GM12874 (cell line): ENCODE results near the gene HIP1.

Experiments
- TF ChIP-seq, protein P1 (sequence below): IDR thresholded peaks from 2 replicates; pipeline ENCODE4 v1.5.1; 2011; ENCODE audit warnings: low read depth, mild to moderate bottlenecking, control low read depth, low read length, moderate library complexity; ENCODE audit not compliant: insufficient read depth

The HIP1 gene

DNA sequence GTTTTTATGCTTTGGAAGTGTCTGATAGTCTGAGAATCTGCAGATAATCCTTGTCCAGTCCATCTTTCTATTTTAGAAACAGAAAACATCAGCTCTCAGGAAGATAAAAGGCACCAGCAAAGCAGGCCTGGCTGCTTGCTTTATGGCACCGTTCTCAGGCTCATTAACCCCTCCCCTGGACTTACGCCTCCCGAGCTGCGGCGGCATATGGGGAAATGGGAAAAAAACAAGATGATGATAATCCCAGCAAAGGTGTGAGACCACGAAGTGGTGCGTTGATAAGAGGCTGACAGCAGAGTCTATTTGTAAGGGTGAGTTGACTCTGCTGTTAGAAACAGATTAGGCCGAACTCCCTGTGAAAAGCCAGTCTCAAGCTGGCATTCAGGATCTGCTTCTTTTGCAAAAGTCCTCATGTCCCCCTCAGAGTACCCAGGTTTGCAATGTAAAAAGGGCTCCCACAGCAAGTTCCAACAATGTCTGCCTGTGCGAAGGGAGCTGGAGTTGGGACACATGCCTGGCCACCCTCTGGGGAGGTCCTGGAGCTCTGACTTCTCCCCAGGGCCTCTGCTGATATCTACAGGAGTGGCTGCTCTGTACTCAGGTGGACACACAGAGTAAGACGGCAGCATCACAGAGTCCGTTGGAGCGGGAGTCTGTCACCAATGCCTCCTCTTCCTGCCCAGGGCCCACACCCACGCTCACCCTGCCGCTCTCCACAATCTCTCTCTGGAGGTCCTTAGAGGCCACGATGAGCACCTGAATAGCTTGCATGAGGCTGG is 192.3 kb downstream of the HIP1 start:
- TF ChIP-seq, protein P1, sequence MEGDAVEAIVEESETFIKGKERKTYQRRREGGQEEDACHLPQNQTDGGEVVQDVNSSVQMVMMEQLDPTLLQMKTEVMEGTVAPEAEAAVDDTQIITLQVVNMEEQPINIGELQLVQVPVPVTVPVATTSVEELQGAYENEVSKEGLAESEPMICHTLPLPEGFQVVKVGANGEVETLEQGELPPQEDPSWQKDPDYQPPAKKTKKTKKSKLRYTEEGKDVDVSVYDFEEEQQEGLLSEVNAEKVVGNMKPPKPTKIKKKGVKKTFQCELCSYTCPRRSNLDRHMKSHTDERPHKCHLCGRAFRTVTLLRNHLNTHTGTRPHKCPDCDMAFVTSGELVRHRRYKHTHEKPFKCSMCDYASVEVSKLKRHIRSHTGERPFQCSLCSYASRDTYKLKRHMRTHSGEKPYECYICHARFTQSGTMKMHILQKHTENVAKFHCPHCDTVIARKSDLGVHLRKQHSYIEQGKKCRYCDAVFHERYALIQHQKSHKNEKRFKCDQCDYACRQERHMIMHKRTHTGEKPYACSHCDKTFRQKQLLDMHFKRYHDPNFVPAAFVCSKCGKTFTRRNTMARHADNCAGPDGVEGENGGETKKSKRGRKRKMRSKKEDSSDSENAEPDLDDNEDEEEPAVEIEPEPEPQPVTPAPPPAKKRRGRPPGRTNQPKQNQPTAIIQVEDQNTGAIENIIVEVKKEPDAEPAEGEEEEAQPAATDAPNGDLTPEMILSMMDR: no peak

DNA sequence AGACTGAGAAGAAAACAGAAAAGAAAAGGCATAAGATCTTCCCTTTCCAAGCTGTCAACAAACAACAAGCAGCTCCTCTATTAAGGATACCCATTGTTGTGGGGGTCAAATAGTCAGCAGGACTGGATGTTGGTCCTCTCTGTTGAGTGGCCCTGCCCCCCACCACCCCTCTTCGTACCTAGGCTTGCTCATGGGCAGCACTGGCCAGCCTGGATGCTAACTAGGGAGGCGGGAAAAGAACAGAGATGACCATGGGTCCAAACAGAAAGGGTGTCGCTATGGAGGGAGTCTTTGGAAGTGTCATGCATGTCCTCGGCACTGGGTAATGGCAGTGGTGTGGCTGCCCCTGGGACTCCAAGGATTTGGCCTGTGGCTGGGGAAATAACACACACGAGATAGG is 201.0 kb downstream of the HIP1 start:
- TF ChIP-seq, protein P1: no peak

DNA sequence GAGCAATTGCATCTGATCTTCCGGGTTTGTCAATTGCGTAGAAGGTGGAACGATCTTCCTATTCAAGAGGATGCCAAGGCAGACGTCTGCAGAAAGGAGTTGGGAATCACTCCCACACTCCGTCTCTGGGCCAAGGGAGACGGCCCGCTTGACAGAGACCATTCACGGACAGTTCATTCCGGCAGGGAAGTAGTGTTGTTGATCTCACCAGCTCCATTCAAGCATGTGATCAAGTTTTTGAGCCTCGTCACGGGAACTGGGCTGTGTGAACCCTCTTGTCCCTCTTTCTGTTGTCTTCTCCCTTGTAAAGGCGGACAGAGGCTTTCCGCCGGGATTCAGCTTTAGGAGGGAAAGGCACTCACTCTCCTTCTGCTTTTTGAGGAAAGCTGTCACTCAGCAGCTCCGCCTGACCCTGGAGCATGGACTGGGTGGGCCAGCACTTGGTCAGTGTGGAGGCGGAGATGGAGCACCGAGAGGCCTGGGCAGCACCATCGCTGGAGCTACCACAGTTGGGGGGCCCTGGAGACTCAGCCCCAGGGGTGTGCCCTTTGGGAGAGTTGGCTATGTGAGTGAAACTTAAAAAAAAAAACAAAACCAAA is 201.7 kb downstream of the HIP1 start:
- TF ChIP-seq, protein P1: no peak

DNA sequence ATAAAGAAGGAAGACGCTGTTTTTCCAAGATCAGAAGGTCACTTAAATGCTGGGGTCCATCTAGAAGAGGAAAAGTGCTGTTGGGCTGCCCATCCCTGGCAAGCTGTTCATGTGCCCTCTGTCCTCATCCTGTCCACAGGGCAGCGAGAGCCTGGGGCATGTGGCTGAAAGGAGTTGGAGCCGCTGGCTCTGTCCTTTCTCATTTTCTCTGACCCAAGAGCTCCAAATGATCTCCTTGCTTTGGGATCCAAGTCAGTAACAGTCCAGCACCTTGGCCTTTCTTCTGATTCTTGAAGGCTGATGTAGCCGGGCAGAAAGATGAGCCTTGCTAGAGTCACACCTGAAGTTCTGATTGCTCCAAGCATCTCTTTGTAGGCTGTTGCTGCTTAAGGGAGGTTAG is 202.2 kb downstream of the HIP1 start:
- TF ChIP-seq, protein P1: no peak

DNA sequence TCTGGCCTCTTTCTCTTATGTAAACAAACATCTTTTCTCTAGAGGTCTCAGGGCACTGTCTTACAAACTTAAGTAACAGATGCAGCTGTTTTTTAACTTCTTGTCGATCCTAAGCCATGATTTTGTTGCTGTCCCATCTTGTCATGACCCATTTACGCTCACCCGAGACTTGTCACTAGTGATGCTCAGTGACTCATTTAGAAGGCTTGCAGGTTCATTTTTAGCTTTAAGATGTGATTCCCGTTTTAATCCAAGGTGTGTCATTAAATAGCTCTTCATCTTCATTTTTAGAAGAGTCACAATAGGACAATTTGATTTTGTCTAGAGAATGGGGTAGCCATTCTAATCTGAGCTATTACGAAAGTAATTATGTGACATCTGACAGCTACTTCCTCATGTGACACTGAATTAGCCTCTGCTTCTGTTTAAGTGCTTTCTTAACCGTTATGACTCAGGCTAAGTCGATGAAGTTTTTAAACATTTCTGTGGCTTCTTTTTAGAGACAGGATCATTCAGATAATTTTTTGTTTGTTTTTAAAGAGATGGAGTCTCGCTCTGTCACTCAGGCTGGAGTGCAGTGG is 203.9 kb downstream of the HIP1 start:
- TF ChIP-seq, protein P1: no peak

DNA sequence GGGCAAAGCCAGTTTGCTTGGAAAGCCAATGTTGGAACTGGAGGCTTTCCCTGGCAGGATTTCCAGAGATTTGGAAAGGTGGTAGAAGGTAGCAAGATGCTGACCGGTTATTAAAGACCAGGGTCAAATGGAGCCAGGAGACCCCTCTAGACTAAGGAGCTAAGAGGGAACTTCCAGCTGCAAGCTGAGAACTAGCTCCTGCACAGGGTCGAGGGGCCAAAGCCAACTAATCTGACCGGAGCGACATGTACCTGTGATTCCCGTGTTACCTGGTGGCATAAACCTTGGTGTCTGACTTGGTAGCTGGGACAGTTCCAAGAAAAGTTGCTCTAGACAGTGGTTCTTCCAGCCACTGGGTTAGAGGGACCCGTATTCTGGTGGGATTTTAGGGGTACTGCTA is 204.8 kb downstream of the HIP1 start:
- TF ChIP-seq, protein P1: no peak

DNA sequence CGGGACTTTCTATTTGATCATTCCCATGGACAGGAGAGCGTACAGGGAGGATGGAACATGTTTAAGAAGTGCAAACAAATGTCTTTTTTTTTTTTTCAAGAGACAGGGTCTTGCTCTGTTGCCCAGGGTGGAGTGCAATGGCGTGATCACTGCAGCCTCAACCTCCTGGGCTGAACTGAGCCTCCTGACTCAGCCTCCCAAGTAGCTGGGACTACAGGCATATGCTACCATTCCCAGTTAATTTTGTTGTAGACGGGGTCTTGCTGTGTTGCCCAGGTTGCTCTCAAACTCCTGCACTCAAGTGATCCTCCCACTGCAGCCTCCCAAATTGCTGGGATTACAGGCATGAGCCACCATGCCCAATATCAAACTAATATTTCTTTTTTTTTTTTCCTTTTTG is 206.1 kb downstream of the HIP1 start:
- TF ChIP-seq, protein P1: no peak
